Body of pancreas (tissue), 4 donors: ENCODE data around the gene KRT34. TPM values are rescaled to one million over a fixed set of nuclear protein-coding genes. Genes with fewer than 3 reads are reported as not detected.

ENCODE experiments used
- ATAC-seq: fragments of 150-250 bp; one replicate; pipeline ENCODE4 v1.9.1; 2016
- DNase-seq, 4 donors: peaks; one replicate each; pipeline ENCODE4 v3.0.0-alpha.2; 2019
- H3K27ac ChIP-seq, 4 donors: fragments of 200-600 bp; sonication (generic); 1 replicate in 3 of 4; 2 replicates in 1 of 4; pipeline versions ENCODE4 v1.5.1 to v1.6.1; 2016 to 2019; ENCODE audit warnings: mild to moderate bottlenecking in 1 of 4, mixed read lengths in 1 of 4, moderate library complexity in 1 of 4
- H3K27me3 ChIP-seq, 2 donors: fragments of 200-600 bp; sonication (generic); one replicate each; pipeline ENCODE4 v1.6.0; 2016; ENCODE audit warnings: mild to moderate bottlenecking in 1 of 2
- H3K36me3 ChIP-seq, 2 donors: fragments of 200-600 bp; sonication (generic); replicated peaks in 1 of 2; 2 replicates each; pipeline ENCODE4 v1.5.1; 2016; ENCODE audit warnings: low read depth in 2 of 2; ENCODE audit not compliant: insufficient read depth in 1 of 2
- H3K4me1 ChIP-seq: fragments of 200-600 bp; sonication (generic); one replicate; pipeline ENCODE4 v1.6.0; 2016
- H3K4me3 ChIP-seq, 2 donors: fragments of 200-600 bp; sonication (generic); 1 replicate in 1 of 2; 2 replicates in 1 of 2; pipeline ENCODE4 v1.5.1; 2016 to 2019
- H3K9me3 ChIP-seq, 3 donors: fragments of 200-600 bp; sonication (generic); 1 replicate in 2 of 3; 2 replicates in 1 of 3; pipeline ENCODE4 v1.5.1; 2016
- CTCF ChIP-seq, 7 experiments: fragments of 450-650 bp in 4 of 7; fragments of 200-600 bp in 3 of 7; sonication (generic) in 3 of 7; IDR thresholded peaks; one replicate each; pipeline ENCODE4 v1.5.1; 2016 to 2019; ENCODE audit warnings: antibody characterized with exemption in 7 of 7
- POLR2A ChIP-seq, 3 donors: fragments of 450-650 bp; IDR thresholded peaks; one replicate each; pipeline ENCODE4 v1.6.1; 2016; ENCODE audit warnings: antibody characterized with exemption in 3 of 3, mild to moderate bottlenecking in 2 of 3
- WGBS, 2 donors: methylation state at CpG; one replicate each; pipeline ENCODE4 v1.1.5; 2017; 5-methylcytosine and 5-hydroxymethylcytosine counted together
- intact Hi-C: fragments of 100-400 bp; cut with DNase I; formaldehyde crosslinking; loops from one replicate; pipeline ENCODE4 v1.15.1; 2023
- total RNA-seq, 2 donors: library from RNA; depleted of rRNA; stranded (reverse); fragments of >200 nt; gene quantifications; one replicate each; pipeline ENCODE4 v1.1.0, GENCODE V29; 2016

Gene KRT34
- total RNA-seq, 2 donors from 2014 or later: not detected

GRCh38 chr17:41338961-41339485 lies 43.1 kb downstream of the KRT34 start:
- Histone ChIP-seq H3K27me3 (no peaks in the 10 kb centered on the region), H3K27ac (no peak overlapping the region), H3K4me3 (no peak overlapping the region), H3K4me1 (peaks cover 15% of the 10 kb centered on the region), H3K36me3 (no peaks in the 10 kb centered on the region), H3K9me3 (no peaks in the 10 kb centered on the region)
- no peak for TF ChIP-seq POLR2A (IDR thresholded peaks at IDR 0.05)
- TF ChIP-seq CTCF (IDR thresholded peaks at IDR 0.05): no peak
- DNase-seq (no peak), ATAC-seq (peak; percentile 52)
- intact Hi-C loops: no loop called here
- 33 to 45% methylated on average over 5 of the region's 5 CpGs for WGBS, 2 donors

GRCh38 chr17:41335747-41336146 lies 46.4 kb downstream of the KRT34 start:
- DNase-seq: no peak
- intact Hi-C loops: no loop called here
- WGBS, 2 donors: 87 to 95% methylated on average over 1 of the region's 1 CpG
- no peak overlapping the region for H3K27ac ChIP-seq
- TF ChIP-seq CTCF (IDR thresholded peaks at IDR 0.05): no peak
- no peak for TF ChIP-seq POLR2A (IDR thresholded peaks at IDR 0.05)
- no peaks in the 10 kb centered on the region for H3K36me3 ChIP-seq
- no peak overlapping the region for H3K4me3 ChIP-seq
- H3K27me3 ChIP-seq: no peaks in the 10 kb centered on the region
- H3K4me1 ChIP-seq: peaks cover 14% of the 10 kb centered on the region
- ATAC-seq: no peak
- no peaks in the 10 kb centered on the region for H3K9me3 ChIP-seq

GRCh38 chr17:41334385-41335305 lies 47.5 kb downstream of the KRT34 start:
- TF ChIP-seq POLR2A (IDR thresholded peaks at IDR 0.05): no peak
- TF ChIP-seq CTCF (IDR thresholded peaks at IDR 0.05): no peak

GRCh38 chr17:41333836-41334235 lies 48.3 kb downstream of the KRT34 start:
- H3K27ac ChIP-seq: no peak overlapping the region
- no peak for ATAC-seq
- no peaks in the 10 kb centered on the region for H3K4me1 ChIP-seq
- intact Hi-C loops: no loop called here
- no peaks in the 10 kb centered on the region for H3K9me3 ChIP-seq
- no peak for DNase-seq
- WGBS, 2 donors: 89 to 93% methylated on average over 3 of the region's 3 CpGs
- no peak for TF ChIP-seq POLR2A (IDR thresholded peaks at IDR 0.05)
- no peak for TF ChIP-seq CTCF (IDR thresholded peaks at IDR 0.05)
- H3K4me3 ChIP-seq: no peak overlapping the region
- H3K27me3 ChIP-seq: no peaks in the 10 kb centered on the region
- no peaks in the 10 kb centered on the region for H3K36me3 ChIP-seq

More at GRCh38 chr17:41334385-41335305, 47.5 kb downstream of the KRT34 start:
- no peak for DNase-seq
- Histone ChIP-seq H3K36me3 (no peaks in the 10 kb centered on the region), H3K4me1 (peaks cover 6% of the 10 kb centered on the region), H3K4me3 (no peak overlapping the region), H3K27ac (no peak overlapping the region), H3K9me3 (no peaks in the 10 kb centered on the region), H3K27me3 (no peaks in the 10 kb centered on the region)
- 62 to 70% methylated on average over 5 to 6 of the region's 6 CpGs for WGBS, 2 donors
- ATAC-seq: no peak
- intact Hi-C loops: no loop called here
